CD4-positive, CD25-positive, alpha-beta regulatory T cell (primary cell): ENCODE measurements around the gene APOL4. TPM values are rescaled to one million over a fixed set of nuclear protein-coding genes. Genes with fewer than 3 reads are reported as not detected.

Experiments
- polyA plus RNA-seq, 4 donors: library from polyadenylated mRNA; unstranded; fragments of 300-500 nt; fragmentation: Illumina TruSeq; gene quantifications; one replicate each; pipeline ENCODE4 v1.2.3, GENCODE V29; 2021
- total RNA-seq: library from RNA; stranded (reverse); gene quantifications from one replicate; pipeline ENCODE4 v1.2.3, GENCODE V29; 2022

The APOL4 gene
- total and polyA plus RNA-seq, 5 donors from 2014 or later, result not detected

Other genes starting within 250 kb of the APOL4 start
- 0.52 TPM for gene RBFOX2, start 173.0 kb downstream of the APOL4 start, total RNA-seq
- under 1 TPM in 1 of 4 donors, not detected in 3; 0.25 TPM for gene RBFOX2, start 173.0 kb downstream of the APOL4 start, polyA plus RNA-seq
- 177 TPM for gene APOL3, start 41.1 kb downstream of the APOL4 start, total RNA-seq
- gene APOL3, start 41.1 kb downstream of the APOL4 start, polyA plus RNA-seq, result 10 to 100 TPM; 62.5 to 75.4 (median 68.1) TPM
- 69.7 TPM for gene APOL2, start 37.7 kb upstream of the APOL4 start, total RNA-seq
- 10 to 100 TPM; 18.8 to 28.6 (median 22.0) TPM for gene APOL2, start 37.7 kb upstream of the APOL4 start, polyA plus RNA-seq
- gene APOL1, start 51.3 kb upstream of the APOL4 start, total RNA-seq, result 16.8 TPM
- 1 to 10 TPM; 6.3 to 8.4 (median 7.2) TPM for gene APOL1, start 51.3 kb upstream of the APOL4 start, polyA plus RNA-seq
- gene MYH9, start 186.2 kb upstream of the APOL4 start, total RNA-seq, result 1,341 TPM
- gene MYH9, start 186.2 kb upstream of the APOL4 start, polyA plus RNA-seq, result 10 to 100 TPM; 80.0 to 98.9 (median 93.4) TPM